A549 (cell line): ENCODE measurements around the gene ATXN7L1. TPM values are rescaled to one million over a fixed set of nuclear protein-coding genes. Genes with fewer than 3 reads are reported as not detected.
A peak's percentile ranks its signal among the peaks of the same experiment; 100 is the strongest.

Source experiments
- ATAC-seq, 2 experiments: fragments of 200-7000 bp in 1 of 2; fragments of >200 bp in 1 of 2; cut with Nextera tagmentation in 1 of 2; cut with Tn5 transposase in 1 of 2; 3 replicates each; pipeline versions ENCODE4 v1.8.0 to v1.9.1; 2018 to 2020; ENCODE audit warnings: mild to moderate bottlenecking in 1 of 2, moderate library complexity in 1 of 2
- CTCF ChIA-PET: fragments of 300-600 bp; sonication (Branson Sonifier 250); formaldehyde crosslinking; extraction: SDS; loops from one replicate; lab custom pipeline; 2021; ENCODE audit warnings: antibody characterized with exemption, inconsistent platforms; lab: Yijun Ruan, JAX
- POLR2A ChIA-PET: fragments of 350-600 bp; formaldehyde crosslinking; extraction: SDS; loops from one replicate; lab custom pipeline; 2021; ENCODE audit warnings: antibody characterized with exemption, inconsistent platforms; lab: Yijun Ruan, JAX
- DNase-seq, 2 experiments: peaks; one replicate each; pipeline versions ENCODE4 v3.0.0 to v3.0.0-alpha.2; 2011 to 2016; ENCODE audit warnings: low read depth in 1 of 2, low spot score in 1 of 2
- FAIRE-seq: peaks from 2 replicates; lab custom pipeline; 2011; peaks lifted over from hg19 to GRCh38; lab: Jason Lieb, UNC
- H3K27ac ChIP-seq, 2 experiments: fragments of >200 bp; sonication (Bioruptor Twin); formaldehyde crosslinking; 3 replicates each; pipeline ENCODE4 v1.5.1; 2016 to 2017
- H3K4me1 ChIP-seq: fragments of >200 bp; sonication (Bioruptor Twin); formaldehyde crosslinking; 3 replicates; pipeline ENCODE4 v1.6.1; 2016
- H3K4me2 ChIP-seq: fragments of >200 bp; sonication (Bioruptor Twin); formaldehyde crosslinking; 3 replicates; pipeline ENCODE4 v1.6.1; 2016
- H3K4me3 ChIP-seq: fragments of >200 bp; sonication (Bioruptor Twin); formaldehyde crosslinking; 3 replicates; pipeline ENCODE4 v1.5.1; 2016
- H3K9me3 ChIP-seq: fragments of >200 bp; sonication (Bioruptor Twin); formaldehyde crosslinking; 3 replicates; pipeline ENCODE4 v1.6.1; 2016
- EHMT2 ChIP-seq: fragments of 200-600 bp; sonication (generic); IDR thresholded peaks from 2 replicates; pipeline ENCODE4 v1.6.1; 2016; ENCODE audit warnings: antibody characterized with exemption, low read depth, mild to moderate bottlenecking, moderate library complexity
- EP300 ChIP-seq, 2 experiments: fragments of >200 bp; sonication (Bioruptor Twin); formaldehyde crosslinking; IDR thresholded peaks; 2 replicates in 1 of 2; 3 replicates in 1 of 2; pipeline ENCODE4 v1.6.1; 2016 to 2017
- FOSB ChIP-seq: fragments of 250-450 bp; sonication (Bioruptor Pico); IDR thresholded peaks from 2 replicates; pipeline ENCODE4 v1.5.0; 2020; ENCODE audit warnings: mild to moderate bottlenecking, moderate library complexity
- GATA3 ChIP-seq: IDR thresholded peaks from 2 replicates; pipeline ENCODE4 v1.6.1; 2012; ENCODE audit warnings: borderline replicate concordance
- HOXA7 ChIP-seq: fragments of 250-450 bp; sonication (Bioruptor Pico); IDR thresholded peaks from 2 replicates; pipeline ENCODE4 v1.5.0; 2020; ENCODE audit warnings: mild to moderate bottlenecking, moderate library complexity
- KDM1A ChIP-seq: fragments of 200-600 bp; sonication (generic); IDR thresholded peaks from 2 replicates; pipeline ENCODE4 v1.6.1; 2016; ENCODE audit warnings: low read depth, mild to moderate bottlenecking
- KDM5A ChIP-seq: fragments of 200-600 bp; sonication (generic); IDR thresholded peaks from 2 replicates; pipeline ENCODE4 v1.6.1; 2016; ENCODE audit warnings: antibody characterized with exemption, mild to moderate bottlenecking
- MYC ChIP-seq: IDR thresholded peaks from 2 replicates; pipeline ENCODE4 v1.6.1; 2012; ENCODE audit warnings: mild to moderate bottlenecking, inconsistent platforms, low read length, improper control_type of control experiment, borderline replicate concordance
- NPAS2 ChIP-seq: fragments of 250-450 bp; sonication (Bioruptor Pico); IDR thresholded peaks from 2 replicates; pipeline ENCODE4 v1.8.0; 2022; ENCODE audit warnings: mild to moderate bottlenecking, moderate library complexity, borderline replicate concordance
- PHF8 ChIP-seq: fragments of 200-600 bp; sonication (generic); IDR thresholded peaks from 2 replicates; pipeline ENCODE4 v1.6.1; 2016; ENCODE audit warnings: low read depth, mild to moderate bottlenecking, antibody characterized with exemption, moderate library complexity, borderline replicate concordance
- RAD21 ChIP-seq, 2 experiments: fragments of >200 bp in 1 of 2; sonication (Bioruptor Twin) in 1 of 2; formaldehyde crosslinking in 1 of 2; IDR thresholded peaks in 1 of 2; conservative IDR thresholded peaks in 1 of 2; 2 replicates in 1 of 2; 3 replicates in 1 of 2; pipeline ENCODE4 v1.6.1; 2012 to 2018; ENCODE audit warnings: inconsistent platforms in 1 of 2
- RCOR1 ChIP-seq: fragments of 150-350 bp; IDR thresholded peaks from 2 replicates; pipeline ENCODE4 v1.6.1; 2014; ENCODE audit warnings: antibody characterized with exemption, low read length, low read depth
- RFX5 ChIP-seq: fragments of 450-650 bp; IDR thresholded peaks from 2 replicates; pipeline ENCODE4 v1.7.1; 2014; ENCODE audit warnings: antibody characterized with exemption, mild to moderate bottlenecking, moderate library complexity
- TFCP2L1 ChIP-seq: fragments of 250-450 bp; sonication (Bioruptor Pico); IDR thresholded peaks from 2 replicates; pipeline ENCODE4 v1.5.0; 2021; ENCODE audit warnings: mild to moderate bottlenecking
- WGBS: methylation state at CpG from one replicate; pipeline ENCODE4 v1.1.6; 2017; ENCODE audit errors: missing lambda C conversion rate; 5-methylcytosine and 5-hydroxymethylcytosine counted together
- polyA plus RNA-seq, 4 experiments: library from polyadenylated mRNA; depleted of rRNA in 3 of 4; stranded (reverse); fragments of >200 nt; fragmentation: RNase III in 1 of 4; extraction: RNeasy Plus Mini Kit Qiagen cat#74134 plus additional on column Dnase treatment in 1 of 4; gene quantifications; 2 replicates in 3 of 4; 3 replicates in 1 of 4; pipeline ENCODE4 v1.2.3, GENCODE V29; 2011 to 2017
- TF ChIP-seq, protein P1 (sequence below): IDR thresholded peaks from 2 replicates; pipeline ENCODE4 v1.6.1; 2012
- TF ChIP-seq, protein P2 (sequence below): fragments of 450-650 bp; IDR thresholded peaks from 2 replicates; pipeline ENCODE4 v1.6.1; 2014; ENCODE audit warnings: antibody characterized with exemption
- TF ChIP-seq, protein P3 (sequence below): IDR thresholded peaks from 2 replicates; pipeline ENCODE4 v1.6.1; 2012

ATXN7L1 gene
- polyA plus RNA-seq, 2 of the 4 experiments (the other 2 are of a cell fraction), result 4.5 to 5.7 TPM

DNA sequence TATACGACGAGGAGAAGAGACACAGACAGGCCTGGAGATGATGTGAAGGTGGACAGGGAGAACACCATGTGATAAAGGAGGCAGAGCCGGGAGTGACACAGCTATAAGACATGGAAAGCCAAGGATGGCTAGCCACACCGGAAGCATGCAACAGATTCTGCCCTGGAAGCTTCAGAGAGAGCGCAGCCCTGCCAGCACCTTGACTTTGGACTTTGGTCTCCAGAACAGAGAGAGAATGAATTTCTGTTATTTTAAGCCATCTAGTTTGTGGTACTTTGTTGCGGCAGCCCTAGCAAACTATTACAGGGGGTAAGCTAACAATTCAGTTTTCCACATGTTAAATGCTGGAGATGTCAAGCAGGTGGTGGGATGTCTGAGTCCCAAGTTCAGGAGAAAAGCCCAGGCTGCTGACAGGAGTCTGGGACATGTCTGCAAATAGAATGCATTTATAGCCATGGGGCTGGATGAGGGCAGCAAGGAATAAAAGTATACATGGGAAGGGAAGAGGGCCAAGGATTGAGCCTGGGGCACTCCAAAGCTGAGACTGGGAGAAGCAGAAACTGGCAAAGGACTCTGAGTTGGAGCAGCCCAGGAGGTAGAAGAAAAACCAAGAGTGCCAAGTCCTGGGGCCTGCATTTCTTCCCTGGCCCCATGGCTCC is 65.1 kb downstream of the ATXN7L1 start:
- no peak overlapping the region for H3K4me2 ChIP-seq
- ATAC-seq (no peak), DNase-seq (no peak), FAIRE-seq (no peak)
- no peak overlapping the region for H3K27ac ChIP-seq
- ChIA-PET CTCF (interaction anchor here (0.7 to 1.4 kb wide), 4 partner anchors 16 to 66 kb away, joined by 3 to 4 read pairs (median 3); no protein-coding TSS in a partner anchor), POLR2A (no interaction called here)
- peaks cover 12% of the 10 kb centered on the region for H3K4me1 ChIP-seq
- WGBS, result 97% methylated on average over 6 of the region's 6 CpGs
- H3K9me3 ChIP-seq, result no peaks in the 10 kb centered on the region
- no peak overlapping the region for H3K4me3 ChIP-seq
- TF ChIP-seq TFCP2L1 (CRISPR knock-in tag) (no peak), MYC (no peak), FOSB (CRISPR knock-in tag) (no peak), KDM1A (no peak), RCOR1 (no peak)

DNA sequence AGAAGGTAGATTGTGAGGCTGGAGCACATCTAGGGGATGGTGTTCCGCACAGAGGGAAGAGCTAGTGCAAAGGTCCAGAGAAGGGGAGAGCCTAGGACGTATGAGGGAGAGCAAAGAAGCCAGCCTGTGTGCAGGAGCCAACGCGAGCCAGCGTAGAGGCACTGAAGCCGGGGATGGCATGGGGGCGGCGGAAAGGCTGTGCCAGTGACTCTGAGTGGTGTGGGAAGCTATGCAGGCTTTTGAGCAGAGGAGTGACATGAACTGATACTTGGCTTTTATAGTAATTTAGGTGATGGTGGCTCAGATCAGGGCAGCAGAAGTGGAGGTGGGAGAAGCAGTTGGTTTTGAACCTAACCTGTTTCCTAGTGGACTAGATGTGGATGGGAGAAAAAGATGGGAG is 65.8 kb downstream of the ATXN7L1 start:
- ChIA-PET POLR2A (no interaction called here), CTCF (interaction anchor here (1.4 kb wide), 1 partner anchor 50 kb away, joined by 4 read pairs; no protein-coding TSS in a partner anchor)
- FAIRE-seq (no peak), DNase-seq (no peak), ATAC-seq (no peak)
- Histone ChIP-seq H3K9me3 (no peaks in the 10 kb centered on the region), H3K27ac (no peak overlapping the region), H3K4me1 (peaks cover 19% of the 10 kb centered on the region), H3K4me2 (no peak overlapping the region), H3K4me3 (no peak overlapping the region)
- WGBS, result 95% methylated on average over 8 of the region's 8 CpGs
- TF ChIP-seq RFX5 (no peak), GATA3 (no peak), HOXA7 (CRISPR knock-in tag) (no peak), NPAS2 (CRISPR knock-in tag) (no peak), PHF8 (no peak), RAD21 (conservative IDR thresholded peaks at IDR 0.05 in 1 of 2, IDR thresholded peaks at IDR 0.05 in 1 of 2) (no peak)
- TF ChIP-seq, protein P1, sequence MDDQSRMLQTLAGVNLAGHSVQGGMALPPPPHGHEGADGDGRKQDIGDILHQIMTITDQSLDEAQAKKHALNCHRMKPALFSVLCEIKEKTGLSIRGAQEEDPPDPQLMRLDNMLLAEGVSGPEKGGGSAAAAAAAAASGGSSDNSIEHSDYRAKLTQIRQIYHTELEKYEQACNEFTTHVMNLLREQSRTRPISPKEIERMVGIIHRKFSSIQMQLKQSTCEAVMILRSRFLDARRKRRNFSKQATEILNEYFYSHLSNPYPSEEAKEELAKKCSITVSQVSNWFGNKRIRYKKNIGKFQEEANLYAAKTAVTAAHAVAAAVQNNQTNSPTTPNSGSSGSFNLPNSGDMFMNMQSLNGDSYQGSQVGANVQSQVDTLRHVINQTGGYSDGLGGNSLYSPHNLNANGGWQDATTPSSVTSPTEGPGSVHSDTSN, result no peak
- TF ChIP-seq, protein P2, sequence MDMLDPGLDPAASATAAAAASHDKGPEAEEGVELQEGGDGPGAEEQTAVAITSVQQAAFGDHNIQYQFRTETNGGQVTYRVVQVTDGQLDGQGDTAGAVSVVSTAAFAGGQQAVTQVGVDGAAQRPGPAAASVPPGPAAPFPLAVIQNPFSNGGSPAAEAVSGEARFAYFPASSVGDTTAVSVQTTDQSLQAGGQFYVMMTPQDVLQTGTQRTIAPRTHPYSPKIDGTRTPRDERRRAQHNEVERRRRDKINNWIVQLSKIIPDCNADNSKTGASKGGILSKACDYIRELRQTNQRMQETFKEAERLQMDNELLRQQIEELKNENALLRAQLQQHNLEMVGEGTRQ, result no peak

DNA sequence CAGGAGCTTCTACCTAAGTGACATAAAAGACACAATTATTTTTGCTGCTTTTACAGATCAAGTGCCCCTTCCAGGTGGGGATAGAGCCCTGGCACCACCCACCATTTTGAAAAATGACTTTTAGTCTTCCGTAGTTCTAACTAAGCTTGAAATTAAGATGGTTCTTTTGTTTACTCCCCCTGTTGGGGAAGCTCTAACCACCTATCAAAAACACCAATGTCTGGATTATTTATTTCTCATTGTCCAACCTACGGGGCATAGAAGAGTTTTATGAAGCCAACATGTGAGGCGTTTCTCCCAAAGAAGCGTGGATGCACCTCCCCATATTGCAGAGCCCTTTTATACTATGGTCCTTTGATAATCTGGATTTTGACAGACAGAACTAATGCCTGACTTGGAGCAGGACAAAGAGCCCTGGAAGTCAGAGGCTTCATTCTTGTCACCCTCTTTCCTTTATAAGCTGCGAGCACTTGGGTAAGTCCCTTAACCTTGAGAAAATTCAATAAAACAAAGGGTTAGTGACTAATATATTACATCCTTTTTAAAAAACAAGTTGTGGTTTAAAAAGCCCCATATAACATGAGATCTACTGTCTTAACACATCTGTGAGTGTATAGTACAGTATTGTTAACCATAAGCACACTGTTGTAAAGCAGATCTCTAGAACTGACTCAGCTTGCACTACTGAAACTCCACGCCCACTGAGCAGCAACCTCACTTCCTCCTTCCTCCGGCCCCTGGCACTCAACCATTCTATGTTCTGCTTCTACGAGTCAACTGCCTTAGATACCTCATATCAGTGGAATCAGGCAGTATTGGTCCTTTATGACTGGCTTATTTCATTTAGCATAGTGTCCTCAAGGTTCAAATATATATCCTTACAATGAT is 67.5 kb downstream of the ATXN7L1 start:
- no peak for FAIRE-seq
- DNase-seq, result peak in 1 of 2 experiments; percentile 18
- ATAC-seq, result no peak
- no peak for TF ChIP-seq EHMT2
- TF ChIP-seq, protein P3, sequence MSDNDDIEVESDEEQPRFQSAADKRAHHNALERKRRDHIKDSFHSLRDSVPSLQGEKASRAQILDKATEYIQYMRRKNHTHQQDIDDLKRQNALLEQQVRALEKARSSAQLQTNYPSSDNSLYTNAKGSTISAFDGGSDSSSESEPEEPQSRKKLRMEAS, result no peak
- TF ChIP-seq KDM5A, result no peak
- TF ChIP-seq EP300 (IDR thresholded peaks at IDR 0.05), result no peak
- TF ChIP-seq HOXA7 (CRISPR knock-in tag), result no peak
- Histone ChIP-seq H3K4me2 (no peak overlapping the region), H3K4me3 (no peak overlapping the region), H3K4me1 (peaks cover 19% of the 10 kb centered on the region), H3K27ac (no peak overlapping the region), H3K9me3 (no peaks in the 10 kb centered on the region)
- WGBS, result 79% methylated on average over 8 of the region's 8 CpGs
- ChIA-PET CTCF (interaction anchor here (1.3 to 1.8 kb wide), 2 partner anchors 11 to 13 kb away, joined by 3 to 4 read pairs; no protein-coding TSS in a partner anchor), POLR2A (no interaction called here)
